Gastroesophageal sphincter (tissue), 4 donors: ENCODE results near the gene TENM3. TPM values are rescaled to one million over a fixed set of nuclear protein-coding genes. Genes with fewer than 3 reads are reported as not detected.
"Not testable (repeated sequence)": the region's sequence is repeated elsewhere in the genome, so short reads cannot be mapped to it uniquely, and the experiment has no call there.

Experiments
- ATAC-seq: fragments of 150-250 bp; one replicate; pipeline ENCODE4 v1.9.1; 2016; ENCODE audit warnings: mild to moderate bottlenecking, moderate library complexity
- H3K27ac ChIP-seq, 4 donors: fragments of 200-600 bp; sonication (generic) in 3 of 4; 1 replicate in 3 of 4; 2 replicates in 1 of 4; pipeline ENCODE4 v1.5.1; 2016 to 2019
- H3K27me3 ChIP-seq: fragments of 200-600 bp; sonication (generic); one replicate; pipeline ENCODE4 v1.5.1; 2019
- H3K36me3 ChIP-seq, 2 donors: fragments of 200-600 bp; sonication (generic); one replicate each; pipeline ENCODE4 v1.5.1; 2019; ENCODE audit warnings: control low read depth in 1 of 2
- H3K4me1 ChIP-seq, 3 donors: fragments of 200-600 bp; sonication (generic); 1 replicate in 2 of 3; 2 replicates in 1 of 3; pipeline ENCODE4 v1.5.1; 2016 to 2019; ENCODE audit warnings: control low read depth in 2 of 3
- H3K4me3 ChIP-seq, 2 donors: fragments of 200-600 bp; sonication (generic); one replicate each; pipeline ENCODE4 v1.5.1; 2019; ENCODE audit warnings: mild to moderate bottlenecking in 1 of 2, moderate library complexity in 1 of 2
- H3K9me3 ChIP-seq, 3 donors: fragments of 200-600 bp; sonication (generic); one replicate each; pipeline ENCODE4 v1.5.1; 2017 to 2019; ENCODE audit warnings: control low read depth in 2 of 3
- CTCF ChIP-seq, 4 experiments: fragments of 200-600 bp in 2 of 4; fragments of 450-650 bp in 2 of 4; sonication (generic) in 1 of 4; IDR thresholded peaks; one replicate each; pipeline ENCODE4 v1.5.1; 2017 to 2019; ENCODE audit warnings: antibody characterized with exemption in 4 of 4, mild to moderate bottlenecking in 2 of 4, moderate library complexity in 2 of 4
- EP300 ChIP-seq: sonication (generic); formaldehyde crosslinking; IDR thresholded peaks from one replicate; pipeline ENCODE4 v1.6.1; 2017; ENCODE audit warnings: antibody characterized with exemption, mild to moderate bottlenecking
- POLR2A ChIP-seq, 2 donors: fragments of 450-650 bp; IDR thresholded peaks; one replicate each; pipeline ENCODE4 v1.6.1; 2017; ENCODE audit warnings: antibody characterized with exemption in 2 of 2, mild to moderate bottlenecking in 2 of 2, moderate library complexity in 1 of 2
- POLR2AphosphoS5 ChIP-seq: sonication (generic); formaldehyde crosslinking; IDR thresholded peaks from one replicate; pipeline ENCODE4 v1.6.1; 2017; ENCODE audit warnings: antibody characterized with exemption
- WGBS, 2 donors: methylation state at CpG; one replicate each; pipeline ENCODE4 v1.1.5; 2018; ENCODE audit warnings: low coverage in 1 of 2; 5-methylcytosine and 5-hydroxymethylcytosine counted together
- total RNA-seq, 4 donors: library from RNA; depleted of rRNA; stranded (reverse); fragments of >200 nt; gene quantifications; one replicate each; pipeline ENCODE4 v1.1.0, GENCODE V29; 2016

Gene TENM3
- total RNA-seq, 4 donors from 2014 or later: 8.2 to 39.9 (median 15.8) TPM

GRCh38 chr4:182382941-182383340 is 139.7 kb downstream of the TENM3 start:
- no peak for TF ChIP-seq POLR2AphosphoS5
- no peak for ATAC-seq
- no peaks in the 10 kb centered on the region for H3K36me3 ChIP-seq
- no peaks in the 10 kb centered on the region for H3K27me3 ChIP-seq
- WGBS, 2 donors: 77 to 95% methylated on average over 3 to 6 of the region's 6 CpGs
- peaks cover 0 to 4% (median 0%) of the 10 kb centered on the region in 3 donors for H3K4me1 ChIP-seq
- H3K4me3 ChIP-seq: no peak overlapping the region
- no peak overlapping the region for H3K27ac ChIP-seq
- no peaks in the 10 kb centered on the region for H3K9me3 ChIP-seq

DNA sequence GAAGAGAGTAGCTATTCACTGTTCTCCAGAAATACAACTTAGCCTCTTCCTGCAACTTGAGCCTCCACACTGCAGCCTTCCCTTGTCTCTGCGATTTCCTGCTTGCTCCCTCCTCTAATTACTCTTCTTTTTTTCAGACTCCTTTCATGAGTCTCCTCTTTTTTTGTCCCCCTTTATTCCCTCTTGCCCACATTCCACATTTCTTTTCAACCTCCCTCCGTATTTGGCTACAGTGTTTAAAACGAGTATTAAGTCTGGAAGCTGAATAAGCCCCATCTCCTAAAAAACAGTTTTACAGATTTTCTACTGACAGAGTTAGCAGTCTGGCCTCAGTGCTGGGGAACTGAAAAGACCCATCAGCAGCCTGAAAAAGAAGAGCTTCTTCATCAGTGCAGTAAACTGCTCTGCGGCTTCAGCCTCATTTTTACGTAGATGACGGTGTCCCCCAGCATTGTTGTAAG is 141.5 kb downstream of the TENM3 start:
- H3K4me1 ChIP-seq: peaks cover 0 to 4% (median 0%) of the 10 kb centered on the region in 3 donors
- H3K27ac ChIP-seq: no peak overlapping the region
- ATAC-seq: no peak
- 39 to 42% methylated on average over 4 to 6 of the region's 6 CpGs for WGBS, 2 donors
- TF ChIP-seq POLR2AphosphoS5: no peak
- H3K27me3 ChIP-seq: no peaks in the 10 kb centered on the region
- H3K36me3 ChIP-seq: no peaks in the 10 kb centered on the region
- no peaks in the 10 kb centered on the region for H3K9me3 ChIP-seq
- H3K4me3 ChIP-seq: no peak overlapping the region

DNA sequence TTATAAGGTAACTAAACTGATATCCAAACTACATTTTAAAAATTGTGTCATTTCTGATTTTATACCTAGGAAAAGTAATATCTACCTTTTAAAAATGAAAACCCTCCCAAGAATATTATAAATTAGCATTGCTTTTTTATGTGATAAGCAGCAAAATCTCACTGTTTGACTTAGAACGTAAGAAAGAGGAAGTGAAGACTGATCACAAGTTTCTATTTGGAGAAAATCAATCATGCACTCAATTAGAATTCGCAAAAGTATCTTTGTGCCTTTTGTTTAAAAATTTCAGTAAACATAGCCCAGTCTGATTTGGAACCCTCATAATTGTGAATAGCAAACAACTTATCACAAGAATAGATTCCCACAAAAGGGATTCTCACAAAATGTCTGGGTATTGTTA is 142.7 kb downstream of the TENM3 start:
- Histone ChIP-seq H3K9me3 (no peaks in the 10 kb centered on the region), H3K4me1 (peaks cover 0 to 4% (median 0%) of the 10 kb centered on the region in 3 donors), H3K36me3 (no peaks in the 10 kb centered on the region), H3K27ac (no peak overlapping the region), H3K4me3 (no peak overlapping the region), H3K27me3 (no peaks in the 10 kb centered on the region)
- no peak for ATAC-seq
- TF ChIP-seq EP300 (no peak), POLR2A (IDR thresholded peaks at IDR 0.05) (no peak), POLR2AphosphoS5 (no peak), CTCF (IDR thresholded peaks at IDR 0.05) (no peak)
- 71 to 84% methylated on average over 2 of the region's 2 CpGs for WGBS, 2 donors

DNA sequence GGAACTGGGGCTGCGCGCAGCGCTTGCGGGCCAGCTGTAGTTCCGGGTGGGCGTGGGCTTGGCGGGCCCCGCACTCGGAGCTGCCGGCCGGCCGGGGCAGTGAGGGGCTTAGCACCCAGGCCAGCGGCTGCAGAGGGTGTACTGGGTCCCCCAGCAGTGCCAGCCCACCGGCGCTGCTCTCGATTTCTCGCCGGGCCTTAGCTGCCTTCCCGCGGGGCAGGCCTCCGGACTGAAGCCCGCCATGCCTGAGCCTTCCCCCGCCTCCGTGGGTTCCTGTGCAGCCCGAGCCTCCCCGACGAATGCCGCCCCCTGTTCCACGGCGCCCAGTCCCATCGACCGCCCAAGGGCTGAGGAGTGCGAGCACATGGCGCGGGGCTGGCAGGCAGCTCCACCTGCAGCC is 143.4 kb downstream of the TENM3 start:
- WGBS, 2 donors: no CpG with 5 or more reads among the region's 35 CpGs
- H3K4me1 ChIP-seq, H3K27me3 ChIP-seq, H3K4me3 ChIP-seq, ATAC-seq, H3K9me3 ChIP-seq, H3K36me3 ChIP-seq, H3K27ac ChIP-seq: not testable (repeated sequence)

DNA sequence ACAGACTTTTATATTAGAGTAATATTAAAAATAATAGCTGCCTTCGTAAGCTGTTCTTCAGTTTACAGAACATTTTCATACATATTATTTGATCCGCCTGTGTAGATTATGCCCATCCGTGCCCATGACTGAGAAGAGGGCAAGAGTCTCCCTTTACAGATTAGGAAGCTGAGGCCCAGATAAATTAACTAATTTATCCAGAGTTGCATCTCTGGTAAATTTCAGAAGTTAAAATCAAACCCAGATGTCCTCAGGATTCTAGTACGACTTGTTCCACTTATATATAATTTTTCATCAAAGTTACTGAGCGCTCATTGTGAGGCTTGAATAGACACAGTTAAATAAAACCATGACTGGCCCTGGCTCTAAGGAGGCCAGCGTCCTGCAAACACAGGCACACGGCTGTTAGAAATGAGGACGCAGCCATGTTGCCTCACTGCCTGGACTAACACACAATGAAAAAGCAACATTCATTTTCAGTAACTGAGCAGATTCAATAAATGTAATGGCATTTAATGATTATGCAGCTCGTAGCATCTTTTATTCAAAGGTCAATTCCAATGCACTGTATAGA is 148.0 kb downstream of the TENM3 start:
- Histone ChIP-seq H3K27me3 (no peaks in the 10 kb centered on the region), H3K4me3 (no peak overlapping the region), H3K27ac (no peak overlapping the region), H3K9me3 (no peaks in the 10 kb centered on the region), H3K4me1 (no peaks in the 10 kb centered on the region), H3K36me3 (no peaks in the 10 kb centered on the region)
- no peak for ATAC-seq
- no peak for TF ChIP-seq POLR2AphosphoS5
- TF ChIP-seq CTCF (IDR thresholded peaks at IDR 0.05): no peak
- no peak for TF ChIP-seq POLR2A (IDR thresholded peaks at IDR 0.05)
- TF ChIP-seq EP300: no peak
- 75 to 90% methylated on average over 8 to 9 of the region's 9 CpGs for WGBS, 2 donors

- ATAC-seq: no peak
- H3K27me3 ChIP-seq: no peaks in the 10 kb centered on the region
- no peaks in the 10 kb centered on the region for H3K4me1 ChIP-seq
- no peak overlapping the region for H3K4me3 ChIP-seq
- H3K36me3 ChIP-seq: no peaks in the 10 kb centered on the region
- no peak for TF ChIP-seq EP300
- no peak for TF ChIP-seq POLR2A (IDR thresholded peaks at IDR 0.05)
- no peak for TF ChIP-seq CTCF (IDR thresholded peaks at IDR 0.05)
- no peak for TF ChIP-seq POLR2AphosphoS5
- no peaks in the 10 kb centered on the region for H3K9me3 ChIP-seq
- WGBS, 2 donors: 94 to 100% methylated on average over 3 of the region's 3 CpGs
- no peak overlapping the region for H3K27ac ChIP-seq
These were observed 151.0 kb downstream of the TENM3 start for GRCh38 chr4:182394181-182394580.
